Ishikawa (cell line): ENCODE measurements around the gene STUM.

ENCODE experiments used
- CEBPB ChIP-seq: IDR thresholded peaks from 2 replicates; pipeline ENCODE4 v1.6.1; 2012
- CREB1 ChIP-seq: IDR thresholded peaks from 2 replicates; pipeline ENCODE4 v1.6.1; 2012; ENCODE audit warnings: low read depth
- EP300 ChIP-seq: IDR thresholded peaks from 2 replicates; pipeline ENCODE4 v1.6.1; 2012; ENCODE audit warnings: borderline replicate concordance
- FOXM1 ChIP-seq: IDR thresholded peaks from 2 replicates; pipeline ENCODE4 v1.6.1; 2012; ENCODE audit warnings: low read depth, borderline replicate concordance
- MAX ChIP-seq: IDR thresholded peaks from 2 replicates; pipeline ENCODE4 v1.6.1; 2012
- NFIC ChIP-seq: IDR thresholded peaks from 2 replicates; pipeline ENCODE4 v1.6.1; 2012
- RAD21 ChIP-seq: IDR thresholded peaks from 2 replicates; pipeline ENCODE4 v1.6.1; 2012; ENCODE audit warnings: low read depth
- TAF1 ChIP-seq: IDR thresholded peaks from 2 replicates; pipeline ENCODE4 v1.6.1; 2012; ENCODE audit warnings: low read depth, mild to moderate bottlenecking
- TCF12 ChIP-seq: IDR thresholded peaks from 2 replicates; pipeline ENCODE4 v1.6.1; 2012; ENCODE audit warnings: low read depth
- YY1 ChIP-seq: IDR thresholded peaks from 2 replicates; pipeline ENCODE4 v1.6.1; 2012; ENCODE audit warnings: low read depth
- ZBTB7A ChIP-seq: IDR thresholded peaks from 2 replicates; pipeline ENCODE4 v1.6.1; 2012; ENCODE audit warnings: low read depth
- TF ChIP-seq, protein P1 (sequence below): IDR thresholded peaks from 2 replicates; pipeline ENCODE4 v1.6.1; 2012; ENCODE audit warnings: low read depth, mild to moderate bottlenecking

DNA sequence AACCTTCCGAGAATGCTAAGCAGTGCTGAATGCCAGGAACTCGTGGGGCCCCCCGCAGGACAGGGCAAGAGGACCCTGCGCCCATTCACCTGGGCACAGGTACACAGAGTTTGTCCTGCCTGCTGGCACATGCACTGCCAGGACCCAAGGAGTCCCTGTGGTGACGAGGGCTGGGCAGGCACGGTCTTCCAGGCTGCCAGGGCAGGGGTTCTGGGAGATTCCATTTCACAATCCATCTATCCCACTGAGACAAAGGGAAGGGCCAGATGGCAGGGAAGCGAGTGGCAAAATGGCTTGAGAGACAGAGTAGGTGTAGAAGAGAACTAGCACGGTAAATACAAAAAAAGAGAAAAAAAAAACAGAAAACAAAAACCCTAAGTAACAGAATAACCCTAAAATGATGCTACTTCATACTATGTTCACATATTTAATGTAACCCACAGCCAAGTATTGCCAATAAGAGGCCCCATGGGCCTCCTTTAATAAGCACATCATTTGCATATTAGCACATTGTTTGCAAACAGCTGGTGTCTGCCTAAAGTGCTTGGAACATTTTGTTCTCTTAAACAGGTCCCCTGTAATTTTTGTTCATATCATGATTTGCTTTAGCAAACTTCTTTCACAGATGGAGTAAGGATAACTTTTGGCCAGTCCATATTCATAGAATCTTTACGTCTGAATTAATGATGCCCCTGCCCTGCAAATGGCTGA, 83.8 kb downstream of the STUM start:
- TF ChIP-seq CEBPB (no peak), EP300 (no peak), TAF1 (no peak), MAX (no peak), NFIC (no peak), YY1 (no peak), ZBTB7A (no peak), RAD21 (no peak), CREB1 (no peak), FOXM1 (no peak), TCF12 (no peak)
- TF ChIP-seq, protein P1, sequence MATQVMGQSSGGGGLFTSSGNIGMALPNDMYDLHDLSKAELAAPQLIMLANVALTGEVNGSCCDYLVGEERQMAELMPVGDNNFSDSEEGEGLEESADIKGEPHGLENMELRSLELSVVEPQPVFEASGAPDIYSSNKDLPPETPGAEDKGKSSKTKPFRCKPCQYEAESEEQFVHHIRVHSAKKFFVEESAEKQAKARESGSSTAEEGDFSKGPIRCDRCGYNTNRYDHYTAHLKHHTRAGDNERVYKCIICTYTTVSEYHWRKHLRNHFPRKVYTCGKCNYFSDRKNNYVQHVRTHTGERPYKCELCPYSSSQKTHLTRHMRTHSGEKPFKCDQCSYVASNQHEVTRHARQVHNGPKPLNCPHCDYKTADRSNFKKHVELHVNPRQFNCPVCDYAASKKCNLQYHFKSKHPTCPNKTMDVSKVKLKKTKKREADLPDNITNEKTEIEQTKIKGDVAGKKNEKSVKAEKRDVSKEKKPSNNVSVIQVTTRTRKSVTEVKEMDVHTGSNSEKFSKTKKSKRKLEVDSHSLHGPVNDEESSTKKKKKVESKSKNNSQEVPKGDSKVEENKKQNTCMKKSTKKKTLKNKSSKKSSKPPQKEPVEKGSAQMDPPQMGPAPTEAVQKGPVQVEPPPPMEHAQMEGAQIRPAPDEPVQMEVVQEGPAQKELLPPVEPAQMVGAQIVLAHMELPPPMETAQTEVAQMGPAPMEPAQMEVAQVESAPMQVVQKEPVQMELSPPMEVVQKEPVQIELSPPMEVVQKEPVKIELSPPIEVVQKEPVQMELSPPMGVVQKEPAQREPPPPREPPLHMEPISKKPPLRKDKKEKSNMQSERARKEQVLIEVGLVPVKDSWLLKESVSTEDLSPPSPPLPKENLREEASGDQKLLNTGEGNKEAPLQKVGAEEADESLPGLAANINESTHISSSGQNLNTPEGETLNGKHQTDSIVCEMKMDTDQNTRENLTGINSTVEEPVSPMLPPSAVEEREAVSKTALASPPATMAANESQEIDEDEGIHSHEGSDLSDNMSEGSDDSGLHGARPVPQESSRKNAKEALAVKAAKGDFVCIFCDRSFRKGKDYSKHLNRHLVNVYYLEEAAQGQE = no peak
